ENCODE results near the gene PSTPIP1. TPM values are rescaled to one million over a fixed set of nuclear protein-coding genes. Genes with fewer than 3 reads are reported as not detected.
"Not testable (repeated sequence)": the region's sequence is repeated elsewhere in the genome, so short reads cannot be mapped to it uniquely, and the experiment has no call there.

The PSTPIP1 gene
- 23.4 TPM for total RNA-seq

DNA sequence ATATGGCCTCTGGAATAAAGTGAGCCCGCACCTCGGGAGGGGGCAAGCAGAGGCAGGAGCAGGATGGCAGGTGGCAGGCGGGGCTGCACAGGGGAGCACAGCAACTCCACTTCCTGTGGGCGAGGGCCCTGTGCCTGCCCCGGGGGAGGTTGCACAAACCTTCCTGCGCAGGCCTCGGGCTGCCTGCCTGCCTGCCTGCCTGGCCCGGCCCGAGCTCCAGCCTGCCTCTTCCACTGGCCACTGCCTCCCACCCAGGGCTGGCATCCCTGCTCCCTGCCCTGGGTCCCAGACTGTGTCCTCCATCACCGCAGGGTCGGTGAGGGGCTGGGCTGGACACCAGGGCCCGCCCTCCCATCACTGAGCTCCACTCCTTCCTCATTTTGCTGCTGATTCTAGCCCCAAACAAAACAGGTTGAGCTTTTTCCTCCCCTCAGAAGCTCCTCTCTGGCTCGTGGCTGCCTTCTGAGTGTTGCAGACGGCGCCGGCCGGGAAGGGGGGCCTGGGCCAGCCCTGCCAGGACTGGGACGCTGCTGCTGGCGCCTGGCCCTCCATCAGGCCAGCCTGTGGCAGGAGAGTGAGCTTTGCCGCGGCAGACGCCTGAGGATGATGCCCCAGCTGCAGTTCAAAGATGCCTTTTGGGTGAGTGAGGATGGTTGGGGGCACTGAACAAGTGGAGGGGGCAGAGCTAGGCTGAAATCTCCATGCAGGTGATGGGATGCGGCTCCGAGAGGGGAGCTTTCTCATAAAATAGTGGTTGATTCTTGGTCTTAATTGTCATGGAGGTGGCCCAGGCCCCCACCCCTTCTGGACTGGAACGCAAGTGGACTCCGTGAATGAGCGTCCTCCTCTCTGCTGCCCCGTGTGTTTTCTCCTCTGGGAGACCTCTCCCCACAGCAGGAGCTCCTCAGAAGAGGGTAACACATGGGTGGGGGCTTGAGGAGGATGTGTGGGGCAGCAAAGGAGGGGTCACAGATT lies at the start of gene PSTPIP1:
Gene PSTPIP1 (plus strand): TSS at position 156 of the 975 bp plus-strand sequence. CDS start 448 bp downstream, at position 604.
- DNase-seq (ENCODE audit: low read depth in 2 of 3, low spot score in 2 of 3), result peak; percentile 37 to 73 (median 50)

DNA sequence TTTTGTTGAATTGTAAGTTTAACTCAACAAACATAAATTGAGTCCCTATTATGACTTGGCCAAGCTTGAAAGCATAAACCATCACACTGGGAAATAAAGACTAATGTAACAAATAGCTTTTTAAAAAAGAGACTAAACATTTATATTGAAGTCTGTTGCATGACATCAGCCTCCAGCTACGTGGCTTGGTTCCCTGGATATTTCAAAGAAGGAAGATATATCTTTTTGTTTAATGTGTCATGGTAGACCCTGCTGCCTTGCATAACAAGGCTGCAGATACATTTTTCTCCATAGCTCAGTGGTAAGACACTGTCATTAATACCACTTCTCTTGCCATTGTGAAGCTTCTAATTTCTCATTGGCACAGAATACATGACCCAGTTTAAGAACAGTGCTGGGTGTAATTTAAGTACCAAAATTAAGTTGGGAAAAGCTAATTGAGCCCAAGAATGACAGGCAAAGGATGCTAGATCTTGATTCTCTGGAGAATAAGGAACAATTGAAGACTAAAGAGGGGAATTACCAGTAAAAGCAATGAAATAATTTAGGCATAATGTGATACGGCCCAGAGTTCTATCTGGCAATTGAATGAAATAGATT lies 49.3 kb upstream of the PSTPIP1 start:
- DNase-seq (ENCODE audit: low read depth in 2 of 3, low spot score in 2 of 3), result no peak

DNA sequence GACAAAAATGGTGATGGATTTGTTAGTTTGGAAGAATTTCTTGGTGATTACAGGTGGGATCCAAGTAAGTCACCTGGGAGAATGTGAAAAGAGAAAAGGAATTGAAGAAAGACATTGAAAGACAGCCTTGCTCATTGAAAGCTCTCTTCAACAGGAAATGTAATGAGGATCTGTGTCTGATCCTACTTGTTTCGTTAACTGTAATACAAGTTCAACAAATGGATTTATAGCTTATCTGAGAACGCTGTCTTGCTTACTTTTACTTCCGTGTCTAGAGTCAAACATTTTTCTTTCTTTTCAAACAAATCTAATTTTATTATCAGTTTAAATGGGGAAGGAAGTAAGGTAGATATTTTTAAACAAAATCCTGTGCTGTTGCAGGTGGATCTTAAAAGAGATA lies 47.5 kb upstream of the PSTPIP1 start:
- no peak for DNase-seq (ENCODE audit: low read depth in 2 of 3, low spot score in 2 of 3)

DNA sequence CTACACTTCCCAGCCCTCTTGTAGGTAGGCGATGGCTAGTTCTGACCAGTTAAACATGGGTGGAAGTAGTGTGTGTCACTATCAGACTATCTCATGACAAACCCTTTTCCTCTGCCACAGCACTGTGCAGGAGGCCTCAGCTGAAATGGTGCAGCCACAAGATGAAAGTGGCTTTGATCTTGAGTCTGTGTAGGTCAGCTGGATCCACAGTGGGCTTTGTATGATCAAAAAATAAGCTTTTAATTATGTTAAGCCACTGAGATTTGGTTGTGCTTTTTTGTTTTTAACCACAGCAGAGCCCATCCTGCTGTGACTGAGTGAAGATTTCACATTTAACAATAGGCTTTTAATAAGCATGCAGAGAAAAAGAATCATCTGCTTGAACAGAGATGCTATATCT lies 43.7 kb upstream of the PSTPIP1 start:
- no peak for DNase-seq (ENCODE audit: low read depth in 2 of 3, low spot score in 2 of 3)

DNA sequence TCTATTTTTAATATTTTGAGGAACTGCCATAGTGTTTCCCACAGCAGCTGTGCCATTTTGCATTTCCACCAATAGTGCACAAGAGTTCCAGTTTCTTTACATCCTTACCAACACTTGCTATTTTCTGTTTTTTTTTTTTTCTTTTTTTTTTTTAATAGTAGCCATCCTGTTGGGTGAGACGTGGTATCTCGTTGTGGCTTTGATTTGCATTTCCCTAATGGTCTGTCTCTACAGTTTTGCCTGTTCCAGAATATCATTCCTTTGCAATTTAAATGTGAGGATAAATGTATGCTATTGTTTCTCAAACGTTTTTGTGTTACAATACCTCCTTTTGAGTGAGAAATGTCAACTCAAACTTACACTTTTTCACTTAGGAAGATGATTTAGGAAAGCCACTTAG lies 41.0 kb upstream of the PSTPIP1 start:
- no peak for DNase-seq (ENCODE audit: low read depth in 2 of 3, low spot score in 2 of 3)

DNA sequence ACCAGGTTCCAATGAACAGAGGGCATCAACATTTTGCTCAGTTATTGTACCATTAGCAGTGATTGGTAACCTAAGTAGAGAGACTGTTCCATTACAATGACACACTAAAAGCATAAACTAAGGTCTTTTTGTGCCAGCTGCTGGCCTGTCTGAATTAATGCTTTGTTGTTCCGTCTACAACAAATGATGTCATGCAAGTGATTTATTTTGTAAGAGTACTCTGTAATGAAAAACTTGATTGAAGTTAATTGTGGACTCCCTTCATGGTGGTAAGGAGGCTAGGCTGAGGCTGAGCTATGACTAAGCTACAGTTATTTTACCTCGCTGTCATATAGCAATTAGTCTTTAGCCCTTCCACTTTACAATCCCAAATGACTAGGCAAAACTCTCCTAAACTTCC lies 40.2 kb upstream of the PSTPIP1 start:
- no peak for DNase-seq (ENCODE audit: low read depth in 2 of 3, low spot score in 2 of 3)

DNA sequence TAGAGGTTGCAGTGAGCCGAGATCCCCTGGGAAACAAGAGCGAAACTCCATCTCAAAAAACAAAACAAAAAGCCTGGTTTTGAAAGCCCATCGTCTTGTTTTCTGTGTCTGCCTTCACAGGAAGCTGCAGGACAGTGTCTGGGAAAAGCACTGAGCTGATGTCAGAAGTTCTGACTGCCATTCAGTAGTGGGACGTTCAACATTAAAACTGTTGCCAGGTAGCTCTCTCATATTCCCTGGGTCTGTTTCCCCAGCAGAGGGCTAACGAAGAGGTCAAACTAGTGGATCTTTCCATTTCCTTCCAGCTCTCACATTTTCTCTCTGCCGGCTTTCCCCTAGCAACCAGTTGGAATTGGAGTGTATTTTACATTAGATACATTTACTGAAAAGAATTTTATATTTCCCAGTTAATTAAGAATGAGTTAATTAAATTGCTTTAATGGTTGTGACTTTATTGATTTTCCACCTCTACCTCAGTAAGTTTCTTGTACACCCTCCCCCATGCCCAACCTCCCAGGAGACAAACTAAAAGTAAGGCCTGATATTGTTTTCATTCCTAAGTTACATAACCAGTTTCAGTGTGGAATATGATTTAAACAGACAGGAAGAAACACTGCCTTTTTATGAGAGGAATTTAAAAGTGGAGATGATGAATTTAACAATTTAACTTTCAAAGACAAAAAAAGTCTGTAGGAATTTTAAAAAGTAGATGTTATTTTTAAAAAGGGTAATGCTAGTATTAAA lies 33.5 kb upstream of the PSTPIP1 start:
- DNase-seq (ENCODE audit: low read depth in 2 of 3, low spot score in 2 of 3), result no peak

DNA sequence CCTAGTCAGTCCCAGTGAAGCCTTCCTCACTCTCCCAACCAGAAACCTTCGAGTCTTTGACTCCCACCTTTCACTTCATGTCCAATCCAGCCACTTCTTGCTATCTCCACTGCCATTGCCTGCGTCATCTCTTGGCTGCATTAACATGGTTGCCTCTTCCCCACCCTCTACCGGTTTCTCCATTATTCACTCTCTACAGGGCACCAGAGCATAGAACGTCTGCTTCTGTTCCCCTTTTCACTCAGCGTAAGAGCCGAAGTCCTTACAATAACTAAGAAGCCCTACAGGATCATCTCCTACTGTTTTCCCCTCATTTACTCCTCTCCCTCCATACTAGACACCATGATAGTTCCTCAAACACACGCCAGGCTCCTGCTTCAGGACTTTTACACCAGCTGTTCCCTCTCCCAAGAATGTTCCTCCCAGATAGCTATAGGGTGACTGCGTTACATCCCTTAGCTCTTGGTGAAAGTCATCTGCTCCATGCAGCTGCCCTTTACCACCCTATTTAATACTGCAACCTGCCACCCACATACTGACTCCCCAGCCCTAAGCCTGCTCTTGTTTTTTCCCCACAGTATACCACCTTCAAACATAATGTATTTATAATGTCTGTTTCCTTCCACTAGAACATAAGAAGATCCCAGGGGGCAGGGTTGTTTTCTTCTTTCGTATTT lies 32.5 kb upstream of the PSTPIP1 start:
- DNase-seq (ENCODE audit: low read depth in 2 of 3, low spot score in 2 of 3), result no peak

DNA sequence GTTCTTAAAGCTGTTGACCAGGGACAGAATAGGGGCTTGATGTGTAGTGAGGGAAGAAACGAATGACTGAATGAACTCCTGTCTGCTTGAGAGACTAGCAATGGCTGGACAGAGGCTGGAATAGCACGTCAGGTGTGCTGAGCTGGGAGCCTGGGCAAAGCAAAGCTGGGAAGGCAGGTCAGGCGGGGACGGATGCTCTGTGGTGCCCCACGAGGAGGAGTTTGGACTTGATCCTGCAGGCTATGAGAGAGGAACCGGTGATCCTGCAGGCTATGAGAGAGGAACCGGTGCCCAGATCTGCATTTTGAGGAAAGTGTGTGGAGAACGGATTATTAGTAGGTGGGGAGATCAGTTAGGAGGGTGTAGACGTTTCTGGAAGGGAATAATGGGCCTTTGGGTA lies 31.3 kb upstream of the PSTPIP1 start:
- DNase-seq (ENCODE audit: low read depth in 2 of 3, low spot score in 2 of 3), result no peak

DNA sequence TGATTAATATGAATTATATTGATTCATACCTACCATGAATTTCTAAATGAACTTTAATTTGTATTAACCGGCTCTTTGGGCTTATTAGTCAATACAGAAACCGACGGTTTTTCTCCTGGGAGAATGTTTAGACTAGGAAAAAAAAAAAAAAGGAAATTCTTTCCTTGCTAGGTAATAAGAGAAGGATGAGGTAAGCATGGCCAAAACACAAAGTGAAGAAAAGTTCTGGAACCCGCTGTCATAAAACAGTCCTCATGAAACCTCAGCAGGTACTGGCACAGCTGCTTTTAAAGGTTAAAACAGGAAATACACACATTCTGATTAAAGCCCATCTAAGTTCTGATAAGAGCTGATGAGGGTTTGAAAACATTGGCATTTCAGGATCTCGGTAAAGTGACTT lies 30.8 kb upstream of the PSTPIP1 start:
- no peak for DNase-seq (ENCODE audit: low read depth in 2 of 3, low spot score in 2 of 3)

DNA sequence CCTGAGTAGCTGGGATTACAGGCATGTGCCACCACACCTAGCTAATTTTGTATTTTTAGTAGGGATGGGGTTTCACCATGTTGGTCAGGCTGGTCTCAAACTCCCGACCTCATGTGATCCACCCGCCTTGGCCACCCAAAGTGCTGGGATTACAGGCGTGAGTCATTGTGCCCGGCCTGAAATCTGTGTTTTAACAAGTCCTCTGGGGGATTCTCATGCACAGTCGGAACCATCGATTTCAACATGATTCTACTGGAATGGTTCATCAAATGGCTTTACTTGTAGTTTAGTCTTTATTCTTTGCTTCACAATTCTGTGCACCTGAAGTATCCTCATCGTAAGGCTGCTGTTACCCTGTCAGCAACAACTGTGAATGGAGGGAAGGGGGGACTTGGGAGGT lies 28.9 kb upstream of the PSTPIP1 start:
- DNase-seq (ENCODE audit: low read depth in 2 of 3, low spot score in 2 of 3), result not testable (repeated sequence)

DNA sequence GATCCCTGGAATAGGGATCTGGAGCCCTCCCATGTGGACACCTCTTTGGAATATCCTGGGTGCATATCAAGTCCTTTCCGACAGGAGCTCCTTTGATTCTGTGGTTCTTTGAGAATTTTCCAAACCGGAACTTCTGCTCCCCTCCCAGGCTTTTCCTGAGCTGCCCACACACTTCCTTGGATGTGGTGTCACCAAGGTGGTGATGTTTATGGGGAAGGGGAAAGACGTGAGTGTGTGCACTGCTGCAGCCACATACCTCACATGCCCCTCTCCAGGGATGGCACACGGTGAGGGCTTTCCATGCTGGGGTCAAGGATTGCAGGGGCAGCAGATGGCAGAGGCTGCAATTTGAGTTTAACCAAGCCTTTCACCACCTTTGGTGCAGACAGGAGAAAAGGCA lies 27.9 kb upstream of the PSTPIP1 start:
- no peak for DNase-seq (ENCODE audit: low read depth in 2 of 3, low spot score in 2 of 3)

DNA sequence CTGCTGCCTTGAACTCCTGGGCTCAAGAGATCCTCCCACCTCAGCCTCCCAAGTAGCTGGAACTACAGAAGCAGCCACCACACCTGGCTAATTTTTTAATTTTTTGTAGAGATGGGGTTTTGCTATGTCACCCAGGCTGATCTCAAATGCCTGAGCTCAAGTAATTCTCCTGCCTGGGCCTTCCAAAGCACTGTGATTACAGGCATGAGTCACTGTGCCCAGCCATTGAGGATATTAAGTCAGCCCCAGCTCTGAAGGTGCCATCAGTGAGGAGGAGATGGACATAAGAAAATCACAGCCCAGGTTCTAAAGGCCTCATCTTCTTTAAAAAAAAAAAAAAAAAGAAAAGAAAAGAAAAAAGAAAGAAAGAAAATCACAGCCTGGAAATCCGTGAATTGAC lies 26.6 kb upstream of the PSTPIP1 start:
- DNase-seq (ENCODE audit: low read depth in 2 of 3, low spot score in 2 of 3), result no peak

DNA sequence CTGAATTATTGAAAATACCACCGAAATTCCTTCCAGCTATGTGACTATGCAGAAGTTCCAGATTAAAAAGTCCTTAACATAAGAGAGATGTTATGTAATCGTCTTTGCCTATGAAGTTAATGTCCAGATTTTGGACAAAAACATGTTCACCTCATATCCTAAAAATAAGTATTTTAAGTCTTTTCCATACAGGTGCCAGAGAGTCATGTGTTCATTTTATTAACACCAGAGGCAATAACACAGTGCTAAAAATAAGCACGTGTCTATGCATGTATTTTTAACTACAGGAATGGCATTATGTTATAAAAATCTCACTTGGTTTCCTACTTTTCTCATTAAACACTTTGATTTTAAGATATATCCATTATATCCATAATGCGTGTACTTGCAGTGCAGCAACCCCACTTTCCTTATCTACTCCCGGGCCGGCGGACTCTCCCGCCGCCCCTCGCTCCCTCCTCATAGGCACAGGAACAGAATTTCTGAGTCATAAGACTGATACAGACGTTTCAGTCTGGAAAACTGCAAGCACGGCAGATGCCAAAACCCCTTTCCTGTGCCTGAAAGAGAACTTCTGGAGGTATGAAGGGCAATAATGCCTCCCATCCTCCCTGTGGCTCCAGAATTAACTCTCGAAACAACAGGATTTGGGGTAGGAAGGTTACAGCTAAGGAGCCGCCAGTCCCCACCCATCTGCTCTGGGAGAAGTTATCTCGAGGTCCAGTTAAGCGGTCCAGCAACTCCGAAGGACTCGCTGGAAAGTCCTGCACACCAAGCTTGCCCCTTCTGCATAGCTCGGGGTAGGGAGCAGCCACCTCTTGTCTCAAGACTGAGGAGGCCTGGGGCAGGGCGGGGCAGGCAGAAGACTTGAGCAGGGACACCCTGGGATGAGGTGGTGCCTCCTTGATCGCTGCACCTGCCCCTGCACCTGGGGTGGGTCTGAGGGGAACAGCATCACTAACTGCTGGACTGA lies 22.3 kb upstream of the PSTPIP1 start:
- DNase-seq (ENCODE audit: low read depth in 2 of 3, low spot score in 2 of 3), result no peak

DNA sequence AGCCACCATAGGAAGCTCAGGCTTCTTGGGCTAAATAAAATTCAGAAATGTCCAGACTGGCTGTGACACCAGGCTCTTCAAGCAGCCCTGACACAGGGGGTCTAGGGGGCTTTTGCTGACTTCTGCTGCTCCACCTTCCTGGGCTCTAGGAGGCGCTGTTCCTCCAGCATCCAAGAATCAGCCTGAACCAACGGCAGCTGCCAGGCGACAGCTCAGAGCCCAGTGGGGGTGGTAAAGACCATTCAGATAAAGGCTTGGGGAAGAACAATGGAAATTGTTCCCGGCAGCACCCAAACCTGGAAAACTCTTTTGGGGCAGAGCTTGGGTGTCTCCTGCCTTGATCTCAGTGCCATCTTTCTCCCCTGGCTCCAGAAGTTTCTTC lies 21.6 kb upstream of the PSTPIP1 start:
- DNase-seq (ENCODE audit: low read depth in 2 of 3, low spot score in 2 of 3), result peak in 2 of 3 donors; percentile 71 to 80

DNA sequence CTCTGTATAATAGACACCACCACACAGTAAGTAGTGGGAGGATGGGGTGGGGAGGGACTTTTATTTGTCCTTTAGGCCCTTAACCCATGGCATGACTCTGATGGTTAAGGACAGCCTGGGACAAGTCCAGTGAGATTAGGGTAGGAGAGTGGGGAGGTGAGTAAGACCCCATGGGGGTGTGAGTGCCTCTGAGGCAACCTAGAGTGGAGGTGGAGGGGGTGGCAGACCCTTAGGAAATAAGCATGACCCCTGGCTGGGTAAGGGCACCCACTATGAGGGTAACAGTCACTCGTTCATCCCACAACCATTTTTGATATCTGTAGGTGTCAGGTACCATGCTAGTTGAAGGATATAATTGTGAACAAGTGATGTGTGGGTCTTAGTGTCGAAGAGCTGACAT lies 21.0 kb upstream of the PSTPIP1 start:
- no peak for DNase-seq (ENCODE audit: low read depth in 2 of 3, low spot score in 2 of 3)

DNA sequence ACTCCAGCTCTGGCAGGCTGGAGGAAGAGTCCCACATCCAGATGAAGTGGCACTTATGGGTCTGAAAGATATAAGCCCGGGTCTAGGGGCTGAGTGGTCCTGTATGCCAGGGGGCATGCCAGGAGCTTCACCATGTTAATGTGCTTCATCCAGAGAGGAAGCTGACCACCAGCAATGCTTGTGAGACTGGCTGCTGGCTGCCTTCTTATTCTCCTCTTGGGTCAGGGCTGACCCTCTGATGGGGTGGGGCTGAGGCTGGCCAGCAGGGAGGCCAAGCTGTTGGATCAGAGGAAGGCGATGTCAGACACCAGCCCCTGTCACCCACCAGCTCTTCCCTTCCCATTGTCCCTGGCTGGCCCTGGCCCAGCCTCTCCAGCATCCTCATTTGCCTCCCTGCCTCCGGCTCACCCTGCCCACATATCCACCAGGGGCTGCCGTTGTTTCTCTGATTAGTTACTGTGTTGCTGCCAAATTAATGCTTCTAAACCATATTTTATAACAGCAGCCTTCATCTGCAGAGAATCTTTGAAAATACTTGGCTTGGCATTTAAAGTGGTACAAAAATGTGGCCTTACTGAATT lies 20.4 kb upstream of the PSTPIP1 start:
- no peak for DNase-seq (ENCODE audit: low read depth in 2 of 3, low spot score in 2 of 3)

DNA sequence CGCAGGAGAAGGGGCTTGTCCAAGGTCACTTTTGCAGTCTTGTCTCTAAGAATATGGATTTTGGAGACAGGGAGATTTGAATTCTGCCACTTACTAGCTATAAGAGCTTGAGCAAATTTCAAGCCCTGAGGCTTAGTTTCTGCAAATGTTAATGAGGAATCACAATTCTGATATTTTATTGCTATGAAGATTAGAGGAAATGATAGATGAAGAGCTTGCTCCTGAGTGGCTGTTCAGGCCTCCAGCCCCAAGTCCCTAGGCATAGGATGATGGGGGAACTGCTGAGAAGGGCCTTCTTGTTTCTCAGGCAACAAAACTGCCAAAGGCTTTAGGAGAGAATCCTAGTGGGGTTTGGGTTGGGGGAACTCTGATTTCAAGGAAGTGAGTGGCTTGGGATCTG lies 18.8 kb upstream of the PSTPIP1 start:
- DNase-seq (ENCODE audit: low read depth in 2 of 3, low spot score in 2 of 3), result no peak

DNA sequence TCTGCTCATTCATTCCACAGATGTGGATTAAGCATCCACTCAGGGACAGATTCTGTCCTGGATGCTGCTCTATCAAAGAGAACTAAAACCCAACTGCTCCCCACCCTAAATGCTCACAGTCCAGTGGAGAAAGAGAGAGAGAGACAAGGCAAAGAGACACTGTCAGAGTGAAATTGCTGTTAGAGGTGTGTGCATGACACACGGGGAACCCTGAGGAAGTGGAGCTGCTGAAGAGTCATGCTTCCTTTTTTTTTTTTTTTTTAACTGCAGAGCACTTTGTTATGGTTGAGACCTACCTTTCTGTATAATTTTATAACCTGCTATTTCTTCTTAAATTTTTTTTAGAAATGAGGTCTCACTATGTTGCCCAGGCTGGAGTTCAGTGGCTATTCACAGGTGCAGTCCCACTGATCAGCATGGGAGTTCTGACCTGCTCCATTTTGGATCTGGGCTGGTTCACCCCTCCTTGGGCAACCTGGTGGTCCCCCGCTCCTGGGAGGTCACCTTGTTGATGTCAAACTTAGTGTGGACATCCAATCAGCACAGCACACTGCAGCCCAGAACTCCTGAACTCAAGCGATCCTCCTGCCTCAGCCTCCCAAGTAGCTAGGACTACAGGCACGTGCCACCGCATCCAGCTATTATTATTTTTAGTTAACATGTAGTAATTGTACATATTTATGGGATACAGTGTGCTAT lies 18.2 kb upstream of the PSTPIP1 start:
- DNase-seq (ENCODE audit: low read depth in 2 of 3, low spot score in 2 of 3), result peak in 2 of 3 donors; percentile 29 to 39
